GM23248 (cell line): ENCODE measurements around the gene FARP2. TPM values are rescaled to one million over a fixed set of nuclear protein-coding genes. Genes with fewer than 3 reads are reported as not detected.

Source experiments
- DNase-seq: peaks from one replicate; pipeline ENCODE4 v3.0.0-alpha.2; 2015
- H2AFZ ChIP-seq: fragments of 200-600 bp; sonication (generic); 2 replicates; pipeline ENCODE4 v1.6.1; 2016; ENCODE audit warnings: antibody characterized with exemption
- H3F3A ChIP-seq: fragments of 200-600 bp; sonication (generic); 2 replicates; pipeline ENCODE4 v1.6.1; 2016; ENCODE audit warnings: mild to moderate bottlenecking, antibody characterized with exemption, mixed run types; ENCODE audit not compliant: insufficient read depth
- H3K27ac ChIP-seq: fragments of 200-600 bp; sonication (generic); 2 replicates; pipeline ENCODE4 v1.5.1; 2016; ENCODE audit warnings: mild to moderate bottlenecking
- H3K27me3 ChIP-seq: fragments of 200-600 bp; sonication (generic); replicated peaks from 2 replicates; pipeline ENCODE4 v1.6.1; 2016; ENCODE audit warnings: mild to moderate bottlenecking; ENCODE audit not compliant: insufficient read depth
- H3K36me3 ChIP-seq: fragments of 200-600 bp; sonication (generic); 2 replicates; pipeline ENCODE4 v1.6.1; 2016; ENCODE audit warnings: low read depth, mild to moderate bottlenecking
- H3K4me1 ChIP-seq: fragments of 200-600 bp; sonication (generic); 2 replicates; pipeline ENCODE4 v1.6.1; 2016; ENCODE audit warnings: mild to moderate bottlenecking; ENCODE audit not compliant: insufficient read depth
- H3K4me2 ChIP-seq: fragments of 200-600 bp; sonication (generic); one replicate; pipeline ENCODE4 v1.6.1; 2016; ENCODE audit warnings: mild to moderate bottlenecking; ENCODE audit not compliant: unreplicated experiment
- H3K4me3 ChIP-seq: fragments of 200-600 bp; sonication (generic); 2 replicates; pipeline ENCODE4 v1.5.1; 2016; ENCODE audit warnings: mild to moderate bottlenecking
- H3K79me2 ChIP-seq: fragments of 200-600 bp; sonication (generic); 2 replicates; pipeline ENCODE4 v1.6.1; 2016; ENCODE audit warnings: mild to moderate bottlenecking; ENCODE audit not compliant: insufficient read depth
- H3K9ac ChIP-seq: fragments of 200-600 bp; sonication (generic); 2 replicates; pipeline ENCODE4 v1.6.1; 2016; ENCODE audit warnings: mild to moderate bottlenecking
- H3K9me2 ChIP-seq: fragments of 200-600 bp; sonication (generic); 2 replicates; pipeline ENCODE4 v1.6.1; 2016; ENCODE audit warnings: mixed run types, mild to moderate bottlenecking, moderate library complexity; ENCODE audit not compliant: insufficient read depth
- H3K9me3 ChIP-seq: fragments of 200-600 bp; sonication (generic); one replicate; pipeline ENCODE4 v1.6.1; 2017; ENCODE audit warnings: low read depth
- H4K20me1 ChIP-seq: fragments of 200-600 bp; sonication (generic); 2 replicates; pipeline ENCODE4 v1.6.0; 2016; ENCODE audit not compliant: insufficient read depth
- EZH2 ChIP-seq: fragments of 200-600 bp; sonication (generic); IDR thresholded peaks from 2 replicates; pipeline ENCODE4 v1.6.1; 2018; ENCODE audit warnings: antibody characterized with exemption, mild to moderate bottlenecking; ENCODE audit not compliant: insufficient read depth, poor library complexity, severe bottlenecking
- EZH2phosphoT487 ChIP-seq: fragments of 200-600 bp; sonication (generic); IDR thresholded peaks from 2 replicates; pipeline ENCODE4 v1.6.1; 2018; ENCODE audit warnings: antibody characterized with exemption, moderate library complexity, mild to moderate bottlenecking, low read depth; ENCODE audit not compliant: insufficient read depth
- WGBS, 2 experiments: methylation state at CpG; one replicate each; pipeline ENCODE4 v1.1.6; 2015 to 2017; ENCODE audit warnings: low lambda C conversion rate in 2 of 2, low coverage in 1 of 2; ENCODE audit errors: missing lambda C conversion rate in 2 of 2; 5-methylcytosine and 5-hydroxymethylcytosine counted together
- in situ Hi-C: fragments of 300-500 bp; cut with MboI; formaldehyde crosslinking; loops from 2 replicates; pipeline ENCODE4 v1.15.0; 2020
- polyA plus RNA-seq: library from polyadenylated mRNA; unstranded; fragments of >200 nt; fragmentation: Nextera tagmentation; extraction: Ambion mirVana; gene quantifications from 2 replicates; pipeline ENCODE4 v1.2.1, GENCODE V29; 2016
- total RNA-seq: library from RNA; depleted of rRNA; stranded (reverse); fragments of >200 nt; shearing (Covaris generic); gene quantifications from 2 replicates; pipeline ENCODE4 v1.2.3, GENCODE V29; 2014

The FARP2 gene
- total and polyA plus RNA-seq, 2 experiments from 2014 or later: 30.9 to 39.0 TPM

- H4K20me1 ChIP-seq: no peaks in the 10 kb centered on the region
- WGBS, 2 experiments: 90% methylated on average over 9 of the region's 9 CpGs
- no peak overlapping the region for H3K27ac ChIP-seq
- no peaks in the 10 kb centered on the region for H3K9me2 ChIP-seq
- no peak overlapping the region for H3K9ac ChIP-seq
- H3K9me3 ChIP-seq: no peaks in the 10 kb centered on the region
- TF ChIP-seq EZH2 (no peak), EZH2phosphoT487 (no peak)
- no peak overlapping the region for H3K4me2 ChIP-seq
- peaks cover 70% of the 10 kb centered on the region for H3K36me3 ChIP-seq
- H3K79me2 ChIP-seq: peaks cover 19% of the 10 kb centered on the region
- no peak overlapping the region for H3K4me3 ChIP-seq
- H3K4me1 ChIP-seq: peaks cover 7% of the 10 kb centered on the region; the same call in 1 of the 2 replicates
- H3K27me3 ChIP-seq: no peaks in the 10 kb centered on the region
- no peak for DNase-seq
- no peak overlapping the region for H2AFZ ChIP-seq
- in situ Hi-C loops: no loop called here
- H3F3A ChIP-seq: peaks cover 65% of the 10 kb centered on the region
Measured at GRCh38 chr2:241350878-241351639, 5.0 kb upstream of the FARP2 start.

- 31% methylated on average over 3 of the region's 3 CpGs for WGBS, 2 experiments
- TF ChIP-seq EZH2phosphoT487 (no peak), EZH2 (no peak)
- in situ Hi-C loops: no loop called here
Measured at GRCh38 chr2:241351640-241352031, 4.4 kb upstream of the FARP2 start.

GRCh38 chr2:241352227-241352626 lies 3.9 kb upstream of the FARP2 start:
- Histone ChIP-seq H4K20me1 (no peaks in the 10 kb centered on the region), H3K9me2 (no peaks in the 10 kb centered on the region), H2AFZ (no peak overlapping the region), H3F3A (peaks cover 67% of the 10 kb centered on the region), H3K27me3 (no peaks in the 10 kb centered on the region), H3K36me3 (peaks cover 58% of the 10 kb centered on the region), H3K4me1 (peaks cover 7% of the 10 kb centered on the region), H3K9me3 (no peaks in the 10 kb centered on the region), H3K4me2 (no peak overlapping the region), H3K27ac (0 out of 2 replicates have a peak overlapping the region, but pooled peaks have one; percentile 0), H3K4me3 (no peak overlapping the region), H3K79me2 (peaks cover 14% of the 10 kb centered on the region), H3K9ac (no peak overlapping the region)
- WGBS, 2 experiments: 83 to 87% methylated on average over 3 of the region's 3 CpGs
- in situ Hi-C loops: no loop called here
- no peak for TF ChIP-seq EZH2phosphoT487
- TF ChIP-seq EZH2: no peak
- DNase-seq: no peak

More at GRCh38 chr2:241351640-241352031, 4.4 kb upstream of the FARP2 start:
- Histone ChIP-seq H4K20me1 (no peaks in the 10 kb centered on the region), H3K9me2 (no peaks in the 10 kb centered on the region), H3K27me3 (no peaks in the 10 kb centered on the region), H3K4me1 (peaks cover 7% of the 10 kb centered on the region; the same call in 1 of the 2 replicates), H3K4me2 (no peak overlapping the region), H3K27ac (peak overlapping the region; percentile 0; the same call in 1 of the 2 replicates), H3F3A (peaks cover 63% of the 10 kb centered on the region), H3K79me2 (peaks cover 14% of the 10 kb centered on the region), H2AFZ (no peak overlapping the region), H3K36me3 (peaks cover 64% of the 10 kb centered on the region), H3K4me3 (no peak overlapping the region), H3K9ac (no peak overlapping the region), H3K9me3 (no peaks in the 10 kb centered on the region)
- DNase-seq: no peak

- no peak overlapping the region for H2AFZ ChIP-seq
- no peaks in the 10 kb centered on the region for H3K9me2 ChIP-seq
- no peak overlapping the region for H3K4me3 ChIP-seq
- H3F3A ChIP-seq: peaks cover 64% of the 10 kb centered on the region
- TF ChIP-seq EZH2phosphoT487 (no peak), EZH2 (no peak)
- H3K4me2 ChIP-seq: no peak overlapping the region
- peak; percentile 36 for DNase-seq
- H3K36me3 ChIP-seq: peaks cover 36% of the 10 kb centered on the region
- no peak overlapping the region for H3K27ac ChIP-seq
- no peaks in the 10 kb centered on the region for H3K27me3 ChIP-seq
- H3K9ac ChIP-seq: no peak overlapping the region
- H3K79me2 ChIP-seq: peaks cover 34% of the 10 kb centered on the region
- in situ Hi-C loops: no loop called here
- no peaks in the 10 kb centered on the region for H3K9me3 ChIP-seq
- H4K20me1 ChIP-seq: no peaks in the 10 kb centered on the region; the same call in 1 of the 2 replicates
- peaks cover 20% of the 10 kb centered on the region for H3K4me1 ChIP-seq
- 59 to 64% methylated on average over 21 to 40 of the region's 40 CpGs for WGBS, 2 experiments
Measured at GRCh38 chr2:241354668-241355658, 1.1 kb upstream of the FARP2 start.
